Activated T-helper 1 cell treated with anti-CD3 and anti-CD28 coated beads, Interleukin-2, amount 50 U/mL, for 16 hours (primary cell): ENCODE measurements around the gene PARD3B.

ENCODE experiments used
- DNase-seq, 2 donors: peaks; one replicate each; pipeline ENCODE4 v3.0.0-alpha.2; 2020; ENCODE audit warnings: low read depth in 1 of 2, low spot score in 1 of 2

PARD3B gene

DNA sequence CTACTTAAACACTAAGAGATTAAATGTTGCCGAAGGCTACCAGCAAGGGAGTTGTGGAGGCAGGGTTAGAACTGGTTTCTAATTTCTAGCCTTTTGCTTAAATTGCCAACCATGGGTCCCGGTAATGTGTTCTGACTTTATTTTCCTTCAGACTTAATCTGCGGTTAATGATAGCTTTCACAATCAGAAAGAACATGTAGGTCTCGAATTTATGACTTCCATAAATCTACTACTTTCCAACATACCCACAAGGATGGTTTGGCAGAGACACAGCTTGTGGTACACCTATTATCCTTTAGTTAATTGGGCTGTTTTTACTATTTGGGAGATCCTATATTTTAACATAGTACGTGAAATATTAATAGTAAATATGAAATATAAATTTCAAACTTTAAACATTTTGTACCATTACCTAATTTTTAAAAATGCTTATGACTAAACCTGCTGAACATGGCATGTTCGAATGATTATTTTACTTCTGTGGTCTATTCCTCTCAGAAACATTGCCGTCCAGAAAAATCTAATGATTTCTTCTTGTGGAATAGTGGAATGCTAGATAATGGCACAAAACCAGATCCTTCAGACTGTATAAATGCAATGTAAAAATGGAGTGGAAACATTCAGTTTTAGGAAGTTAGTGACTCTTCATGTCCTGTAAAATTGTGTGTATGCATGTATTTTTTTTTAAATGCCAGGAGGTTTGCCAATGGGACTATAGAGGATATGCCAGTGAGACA, 41.3 kb downstream of the PARD3B start:
- no peak for DNase-seq

GRCh38 chr2:204590063-204590462, 44.8 kb downstream of the PARD3B start:
- DNase-seq: no peak

- DNase-seq: no peak
Measured at GRCh38 chr2:204591225-204591624, 46.0 kb downstream of the PARD3B start.

DNA sequence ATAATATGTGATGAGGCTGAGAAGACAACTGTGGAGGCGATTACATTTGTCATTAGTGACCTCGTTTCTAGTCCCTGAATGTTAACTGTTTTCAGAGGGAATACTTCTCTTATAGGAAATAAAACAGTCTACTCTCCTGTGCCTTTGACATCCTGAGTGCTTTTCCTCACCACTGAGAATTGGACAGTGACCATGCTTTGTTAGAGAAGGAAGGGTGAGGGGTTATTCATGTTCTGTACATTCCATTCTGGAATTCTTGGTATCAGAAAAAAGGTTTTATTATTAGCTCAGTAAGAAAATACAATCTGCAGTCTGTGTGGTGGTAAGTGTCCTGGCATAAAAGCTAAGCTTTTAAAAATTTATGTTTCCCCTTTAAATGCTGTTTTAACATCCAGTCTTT, 58.8 kb downstream of the PARD3B start:
- DNase-seq: no peak

GRCh38 chr2:204608237-204608939, 63.1 kb downstream of the PARD3B start:
- DNase-seq: no peak

- DNase-seq: no peak
Measured at GRCh38 chr2:204611017-204611631, 65.8 kb downstream of the PARD3B start.

DNA sequence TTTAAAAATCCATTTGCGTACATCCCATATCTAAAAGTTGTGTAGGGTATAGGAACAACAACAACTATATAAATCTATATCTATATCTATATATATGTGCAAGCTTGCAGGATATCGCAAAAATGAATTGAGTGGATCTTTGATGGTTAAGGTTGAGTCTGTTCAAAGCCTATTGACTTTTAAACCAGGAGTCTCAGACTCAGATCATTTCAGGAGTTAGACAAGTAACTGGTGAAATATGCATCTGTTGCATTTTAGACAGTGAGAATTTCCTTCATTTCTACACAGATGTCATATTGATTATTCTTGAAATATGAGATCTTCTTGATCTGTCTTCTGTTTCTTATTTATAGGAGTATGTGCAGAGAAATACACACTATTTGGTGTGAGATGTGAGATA, 66.5 kb downstream of the PARD3B start:
- no peak for DNase-seq

- no peak for DNase-seq
Measured at GRCh38 chr2:204613635-204614034, 68.4 kb downstream of the PARD3B start.

GRCh38 chr2:204615456-204615855, 70.2 kb downstream of the PARD3B start:
- DNase-seq: no peak

DNA sequence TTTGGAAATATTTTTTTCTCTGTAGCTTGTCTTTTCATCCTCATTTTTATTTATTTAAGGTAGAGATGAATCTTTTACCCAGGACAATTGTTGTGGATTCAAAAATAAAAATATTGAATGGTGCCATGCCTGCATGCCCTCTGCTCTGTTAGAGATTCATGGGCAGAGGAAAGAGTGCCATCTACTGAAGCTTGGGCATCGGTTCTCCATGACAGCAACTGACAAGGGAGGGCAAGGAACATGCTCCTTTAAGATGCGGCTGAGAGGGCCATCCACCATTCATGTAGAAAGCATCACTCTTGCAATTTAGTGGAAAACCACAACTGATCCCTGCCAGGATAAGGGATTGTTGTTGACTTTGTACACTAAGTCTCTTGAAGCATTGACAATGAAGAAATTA, 79.9 kb downstream of the PARD3B start:
- DNase-seq: no peak

DNA sequence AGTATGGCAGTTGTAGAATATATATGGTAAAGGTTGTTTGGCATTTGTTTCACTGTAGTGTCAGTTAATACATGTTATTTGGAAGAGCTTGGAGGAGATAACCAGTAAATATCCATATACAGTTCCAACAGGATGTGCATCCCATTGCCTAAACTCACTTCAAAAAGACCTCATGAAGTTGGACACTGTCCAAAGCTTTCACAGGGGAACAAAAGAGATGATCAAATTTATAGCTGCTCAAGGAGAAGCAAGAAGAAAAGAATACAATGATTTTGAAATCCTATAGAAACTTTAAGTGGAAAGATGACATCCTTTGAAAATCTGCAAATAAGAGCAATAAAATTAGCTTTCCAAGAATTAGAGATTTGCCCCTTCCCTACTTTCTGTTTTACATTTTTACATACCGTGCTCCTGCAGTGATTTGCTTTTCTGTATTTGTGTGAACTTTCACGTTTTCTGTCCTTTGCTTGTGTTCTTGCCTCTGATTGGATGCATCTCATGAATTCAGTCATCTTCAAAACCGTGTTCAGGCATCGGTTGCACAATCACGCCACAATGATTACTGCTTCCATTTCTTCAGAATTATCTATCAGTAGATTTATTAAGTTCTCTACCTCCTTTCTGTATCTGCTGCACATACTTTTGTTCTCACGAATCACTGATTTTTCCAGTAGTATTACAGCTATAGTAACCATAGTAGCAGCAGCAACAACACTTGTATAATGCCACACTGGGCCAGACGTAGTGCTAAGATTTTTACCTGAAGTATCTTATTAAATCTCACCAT, 83.8 kb downstream of the PARD3B start:
- DNase-seq: no peak

DNA sequence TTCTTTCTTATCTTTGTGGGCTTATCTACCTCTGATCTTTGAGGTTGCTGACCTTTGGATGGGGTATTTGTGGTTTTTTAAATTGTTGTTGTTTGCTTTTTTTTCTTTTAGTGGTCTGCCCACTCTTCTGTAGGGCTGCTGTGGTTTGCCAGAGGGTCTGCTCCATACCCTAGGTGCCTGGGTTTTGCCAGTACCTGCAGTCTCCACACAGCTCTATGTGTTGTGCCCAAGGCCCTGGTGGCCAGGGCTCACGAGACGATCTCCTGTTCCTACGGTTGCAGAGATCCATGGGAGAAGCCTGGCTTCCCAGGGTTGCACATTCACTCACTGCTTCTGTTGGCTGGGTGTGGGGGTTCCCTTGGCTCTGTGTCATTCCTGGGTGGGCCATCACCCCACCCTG, 87.1 kb downstream of the PARD3B start:
- no peak for DNase-seq

GRCh38 chr2:204634564-204634963, 89.3 kb downstream of the PARD3B start:
- no peak for DNase-seq

- no peak for DNase-seq
Measured at GRCh38 chr2:204635478-204635877, 90.2 kb downstream of the PARD3B start.

- no peak for DNase-seq
Measured at GRCh38 chr2:204638471-204639194, 93.4 kb downstream of the PARD3B start.

DNA sequence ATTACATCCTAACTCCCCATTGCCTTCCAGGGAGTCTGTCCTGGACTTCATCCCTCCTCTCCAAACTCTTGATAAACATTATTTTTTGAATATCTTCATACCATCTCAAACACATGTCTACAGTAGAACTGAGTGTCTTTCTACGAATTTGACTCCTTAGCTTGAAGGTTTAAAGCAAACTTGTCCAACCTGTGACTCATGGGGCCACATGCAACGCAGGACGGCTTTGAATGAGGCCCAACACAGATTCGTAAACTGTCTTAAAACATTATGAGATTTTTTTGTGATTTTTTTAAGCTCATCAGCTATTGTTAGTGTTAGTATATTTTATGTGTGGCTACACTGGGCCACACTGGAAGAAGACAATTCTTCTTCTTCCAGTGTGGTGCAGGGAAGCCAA, 98.1 kb downstream of the PARD3B start:
- DNase-seq: no peak

- DNase-seq: no peak
Measured at GRCh38 chr2:204645018-204645773, 99.9 kb downstream of the PARD3B start.

DNA sequence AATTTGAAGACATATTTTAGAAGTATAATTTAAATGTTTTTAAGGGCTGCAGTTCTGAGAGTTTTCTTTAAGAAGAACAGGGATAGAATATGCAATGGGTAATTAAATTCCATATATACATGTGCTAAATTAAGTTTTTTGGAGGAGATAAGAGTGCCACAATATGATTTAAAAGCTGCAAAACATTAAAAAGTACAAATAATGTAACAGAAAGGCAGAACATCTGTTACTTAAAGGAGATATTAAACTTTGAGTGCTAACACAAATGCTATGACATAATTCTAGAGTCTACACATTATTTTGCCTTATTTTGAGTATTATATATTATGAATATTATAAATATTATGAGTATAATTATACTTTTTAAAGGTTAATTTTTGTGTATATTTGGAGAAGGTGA, 102.4 kb downstream of the PARD3B start:
- DNase-seq: no peak

GRCh38 chr2:204650611-204651010, 105.3 kb downstream of the PARD3B start:
- DNase-seq: no peak

GRCh38 chr2:204652063-204652462, 106.8 kb downstream of the PARD3B start:
- no peak for DNase-seq
